HL-60 (cell line): ENCODE results near the gene TBC1D22A.

ENCODE experiments used
- DNase-seq, 2 experiments: peaks; one replicate each; pipeline ENCODE4 v3.0.0-alpha.2; 2010 to 2020; ENCODE audit warnings: low read depth in 1 of 2, low spot score in 1 of 2
- H3K27ac ChIP-seq: fragments of 250-450 bp; sonication (Bioruptor Pico); replicated peaks from 2 replicates; pipeline ENCODE4 v1.5.1; 2020; ENCODE audit warnings: mild to moderate bottlenecking, moderate library complexity
- H3K27me3 ChIP-seq: fragments of 250-450 bp; sonication (Bioruptor Pico); 2 replicates; pipeline ENCODE4 v1.5.1; 2021; ENCODE audit warnings: mild to moderate bottlenecking, moderate library complexity; ENCODE audit not compliant: insufficient read depth, poor library complexity, severe bottlenecking
- H3K4me3 ChIP-seq: replicated peaks from 2 replicates; pipeline ENCODE4 v1.5.1; 2011; ENCODE audit warnings: mild to moderate bottlenecking, control low read depth, low read length; ENCODE audit not compliant: insufficient read depth
- GABPA ChIP-seq: IDR thresholded peaks from 2 replicates; pipeline ENCODE4 v1.6.1; 2012; ENCODE audit warnings: low read depth
- POLR2AphosphoS5 ChIP-seq: IDR thresholded peaks from 2 replicates; pipeline ENCODE4 v1.6.1; 2012; ENCODE audit warnings: low read depth
- SPI1 ChIP-seq: IDR thresholded peaks from 2 replicates; pipeline ENCODE4 v1.6.1; 2012; ENCODE audit warnings: low read depth, mild to moderate bottlenecking, borderline replicate concordance
- TF ChIP-seq, protein P1 (sequence below): IDR thresholded peaks from 2 replicates; pipeline ENCODE4 v1.6.1; 2012; ENCODE audit warnings: low read depth; ENCODE audit not compliant: insufficient replicate concordance
- TF ChIP-seq, protein P2 (sequence below): IDR thresholded peaks from one replicate; pipeline ENCODE4 v1.5.1; 2011; ENCODE audit warnings: low read length, control low read depth, inconsistent platforms; ENCODE audit not compliant: insufficient read depth

TBC1D22A gene

DNA sequence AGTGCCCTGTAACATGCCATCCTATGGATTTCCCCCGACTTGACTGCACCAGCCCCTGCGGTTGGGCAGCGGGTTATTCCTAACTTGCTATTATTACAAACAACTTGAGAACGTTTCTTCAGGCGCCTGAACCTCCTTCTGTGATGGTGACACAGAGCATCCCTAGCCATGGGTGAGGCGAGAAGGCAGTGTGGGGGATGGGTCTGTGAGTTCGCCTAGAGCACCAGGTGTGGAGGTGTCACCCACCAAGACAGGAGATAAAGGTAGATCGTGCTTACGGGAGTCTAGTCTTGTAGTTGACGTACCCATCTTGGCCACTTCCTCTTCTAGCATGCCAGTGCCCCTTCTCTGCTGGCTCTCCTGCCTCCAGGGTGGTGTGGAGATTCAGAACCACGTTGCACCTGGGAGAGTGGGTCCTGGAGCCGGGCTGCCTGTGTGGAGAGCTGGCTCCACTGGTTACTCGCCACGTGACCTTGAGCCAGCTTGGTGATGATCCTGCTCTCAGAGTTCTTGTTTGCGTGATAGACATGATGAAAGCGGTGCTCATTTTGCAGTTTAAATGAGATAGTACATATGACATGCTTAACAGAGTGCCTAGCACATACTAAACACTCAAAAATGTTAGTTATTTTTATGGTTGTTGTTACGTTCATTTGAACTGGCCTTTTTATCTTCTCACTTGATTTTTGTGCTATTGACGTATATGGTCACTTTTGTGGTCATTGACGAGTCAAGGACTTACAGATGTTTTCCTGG lies 37.8 kb downstream of the TBC1D22A start:
- Histone ChIP-seq H3K27me3 (no peaks in the 10 kb centered on the region), H3K27ac (no peak overlapping the region), H3K4me3 (no peak overlapping the region)
- DNase-seq, result no peak
- TF ChIP-seq, protein P1, sequence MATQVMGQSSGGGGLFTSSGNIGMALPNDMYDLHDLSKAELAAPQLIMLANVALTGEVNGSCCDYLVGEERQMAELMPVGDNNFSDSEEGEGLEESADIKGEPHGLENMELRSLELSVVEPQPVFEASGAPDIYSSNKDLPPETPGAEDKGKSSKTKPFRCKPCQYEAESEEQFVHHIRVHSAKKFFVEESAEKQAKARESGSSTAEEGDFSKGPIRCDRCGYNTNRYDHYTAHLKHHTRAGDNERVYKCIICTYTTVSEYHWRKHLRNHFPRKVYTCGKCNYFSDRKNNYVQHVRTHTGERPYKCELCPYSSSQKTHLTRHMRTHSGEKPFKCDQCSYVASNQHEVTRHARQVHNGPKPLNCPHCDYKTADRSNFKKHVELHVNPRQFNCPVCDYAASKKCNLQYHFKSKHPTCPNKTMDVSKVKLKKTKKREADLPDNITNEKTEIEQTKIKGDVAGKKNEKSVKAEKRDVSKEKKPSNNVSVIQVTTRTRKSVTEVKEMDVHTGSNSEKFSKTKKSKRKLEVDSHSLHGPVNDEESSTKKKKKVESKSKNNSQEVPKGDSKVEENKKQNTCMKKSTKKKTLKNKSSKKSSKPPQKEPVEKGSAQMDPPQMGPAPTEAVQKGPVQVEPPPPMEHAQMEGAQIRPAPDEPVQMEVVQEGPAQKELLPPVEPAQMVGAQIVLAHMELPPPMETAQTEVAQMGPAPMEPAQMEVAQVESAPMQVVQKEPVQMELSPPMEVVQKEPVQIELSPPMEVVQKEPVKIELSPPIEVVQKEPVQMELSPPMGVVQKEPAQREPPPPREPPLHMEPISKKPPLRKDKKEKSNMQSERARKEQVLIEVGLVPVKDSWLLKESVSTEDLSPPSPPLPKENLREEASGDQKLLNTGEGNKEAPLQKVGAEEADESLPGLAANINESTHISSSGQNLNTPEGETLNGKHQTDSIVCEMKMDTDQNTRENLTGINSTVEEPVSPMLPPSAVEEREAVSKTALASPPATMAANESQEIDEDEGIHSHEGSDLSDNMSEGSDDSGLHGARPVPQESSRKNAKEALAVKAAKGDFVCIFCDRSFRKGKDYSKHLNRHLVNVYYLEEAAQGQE, result no peak
- no peak for TF ChIP-seq SPI1
- TF ChIP-seq, protein P2, sequence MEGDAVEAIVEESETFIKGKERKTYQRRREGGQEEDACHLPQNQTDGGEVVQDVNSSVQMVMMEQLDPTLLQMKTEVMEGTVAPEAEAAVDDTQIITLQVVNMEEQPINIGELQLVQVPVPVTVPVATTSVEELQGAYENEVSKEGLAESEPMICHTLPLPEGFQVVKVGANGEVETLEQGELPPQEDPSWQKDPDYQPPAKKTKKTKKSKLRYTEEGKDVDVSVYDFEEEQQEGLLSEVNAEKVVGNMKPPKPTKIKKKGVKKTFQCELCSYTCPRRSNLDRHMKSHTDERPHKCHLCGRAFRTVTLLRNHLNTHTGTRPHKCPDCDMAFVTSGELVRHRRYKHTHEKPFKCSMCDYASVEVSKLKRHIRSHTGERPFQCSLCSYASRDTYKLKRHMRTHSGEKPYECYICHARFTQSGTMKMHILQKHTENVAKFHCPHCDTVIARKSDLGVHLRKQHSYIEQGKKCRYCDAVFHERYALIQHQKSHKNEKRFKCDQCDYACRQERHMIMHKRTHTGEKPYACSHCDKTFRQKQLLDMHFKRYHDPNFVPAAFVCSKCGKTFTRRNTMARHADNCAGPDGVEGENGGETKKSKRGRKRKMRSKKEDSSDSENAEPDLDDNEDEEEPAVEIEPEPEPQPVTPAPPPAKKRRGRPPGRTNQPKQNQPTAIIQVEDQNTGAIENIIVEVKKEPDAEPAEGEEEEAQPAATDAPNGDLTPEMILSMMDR, result no peak
- TF ChIP-seq POLR2AphosphoS5, result no peak
- no peak for TF ChIP-seq GABPA

DNA sequence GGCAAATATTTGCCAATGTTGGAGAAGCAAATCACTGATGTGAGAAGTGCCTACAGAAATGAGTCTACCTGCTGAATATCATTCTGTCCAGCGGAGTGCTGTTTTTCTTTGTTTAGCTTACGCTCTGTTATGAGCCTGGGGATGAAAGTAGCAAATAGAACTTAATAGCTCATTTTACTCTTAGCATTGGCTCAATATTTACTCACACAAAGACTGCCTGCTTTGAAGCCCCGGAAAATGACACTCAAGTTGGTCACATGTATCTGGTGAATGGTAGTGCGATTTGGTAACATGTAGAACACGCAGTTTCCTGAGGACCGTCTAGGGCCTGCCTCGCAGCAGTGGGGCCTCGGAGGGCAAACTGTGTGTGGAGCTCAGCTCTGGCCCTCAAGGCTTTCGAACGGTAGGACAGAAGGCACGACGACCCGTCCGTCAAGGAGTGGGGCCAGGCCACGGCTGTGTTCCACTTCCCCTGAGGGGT lies 38.9 kb downstream of the TBC1D22A start:
- no peak overlapping the region for H3K27ac ChIP-seq
- DNase-seq, result no peak
- TF ChIP-seq, protein P2, result no peak
- TF ChIP-seq, protein P1, result no peak
- TF ChIP-seq SPI1, result no peak
- TF ChIP-seq GABPA, result no peak
- TF ChIP-seq POLR2AphosphoS5, result no peak
- H3K27me3 ChIP-seq, result no peaks in the 10 kb centered on the region
- H3K4me3 ChIP-seq, result no peak overlapping the region

DNA sequence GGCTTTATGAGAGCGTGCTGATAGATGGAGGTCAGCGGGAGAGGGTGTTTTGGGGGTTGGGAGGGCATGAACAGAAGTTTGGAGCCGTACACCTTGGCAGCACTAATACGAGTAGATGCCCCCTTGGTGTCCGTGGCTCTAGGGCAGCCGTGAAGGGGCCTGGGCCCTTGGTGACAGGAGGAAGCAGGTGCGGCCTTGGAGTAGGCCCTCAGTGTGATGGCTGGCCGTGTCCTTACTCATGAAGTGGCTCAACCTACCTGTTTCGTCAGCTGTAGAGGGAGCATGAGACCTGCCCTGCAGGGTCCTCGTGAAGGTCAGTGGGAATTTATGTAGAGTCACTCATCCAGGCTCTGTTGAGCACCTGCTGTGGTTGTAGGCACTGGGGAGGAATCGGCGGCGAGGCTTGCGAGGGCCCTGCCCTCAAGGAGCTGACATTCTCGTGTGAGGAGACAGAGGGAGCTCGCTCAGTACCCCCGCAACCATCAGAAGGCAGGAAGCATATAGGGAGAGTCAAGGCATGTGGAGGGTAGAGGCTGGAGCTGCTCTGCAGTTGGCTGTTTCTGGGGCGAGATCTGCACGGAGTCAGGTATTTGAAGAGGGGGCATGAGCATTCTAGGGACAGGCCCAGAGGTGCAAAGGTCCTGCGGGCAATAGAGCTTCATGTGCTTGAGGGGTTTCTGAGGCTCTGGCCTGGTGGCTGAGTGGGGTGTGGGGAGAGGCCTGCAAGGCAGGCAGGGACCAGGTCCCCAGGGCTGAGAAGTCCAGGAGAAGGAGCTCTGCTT lies 39.6 kb downstream of the TBC1D22A start:
- TF ChIP-seq, protein P1, result no peak
- TF ChIP-seq GABPA, result no peak
- no peak for TF ChIP-seq POLR2AphosphoS5
- no peak for TF ChIP-seq SPI1
- TF ChIP-seq, protein P2, result no peak
- Histone ChIP-seq H3K4me3 (no peak overlapping the region), H3K27ac (no peak overlapping the region), H3K27me3 (no peaks in the 10 kb centered on the region)
- DNase-seq, result no peak
